Inferior parietal cortex (tissue), 1 donor: Measurements from ENCODE around the gene SULT1A2.
"Not testable (repeated sequence)": the region's sequence is repeated elsewhere in the genome, so short reads cannot be mapped to it uniquely, and the experiment has no call there.

Source experiments
- DNase-seq: peaks from one replicate; pipeline ENCODE4 v3.0.0-alpha.2; 2016; ENCODE audit errors: extremely low spot score

Gene SULT1A2

GRCh38 chr16:28596840-28597691 is at the start of gene SULT1A2:
Gene SULT1A2 (minus strand): TSS chr16:28597050. CDS start chr16:28595930, 1,120 bp downstream.
- DNase-seq = no peak

GRCh38 chr16:28639959-28640358 is 43.1 kb upstream of the SULT1A2 start:
- DNase-seq = not testable (repeated sequence)

GRCh38 chr16:28638359-28638758 is 41.5 kb upstream of the SULT1A2 start:
- not testable (repeated sequence) for DNase-seq

GRCh38 chr16:28637765-28638164 is 40.9 kb upstream of the SULT1A2 start, which contains the start of gene NPIPB8:
Gene NPIPB8 (plus strand): TSS chr16:28638065. CDS start chr16:28638361, 296 bp downstream.
- DNase-seq = not testable (repeated sequence)

GRCh38 chr16:28636093-28636823 is 39.4 kb upstream of the SULT1A2 start:
- not testable (repeated sequence) for DNase-seq

GRCh38 chr16:28630905-28631304 is 34.1 kb upstream of the SULT1A2 start:
- DNase-seq = not testable (repeated sequence)

GRCh38 chr16:28623172-28623711 is 26.4 kb upstream of the SULT1A2 start:
- peak; percentile 32 for DNase-seq

- DNase-seq = not testable (repeated sequence)
Observed at GRCh38 chr16:28622532-28623171, 25.8 kb upstream of the SULT1A2 start.

GRCh38 chr16:28621481-28622155 is 24.8 kb upstream of the SULT1A2 start:
- DNase-seq = no peak

GRCh38 chr16:28620316-28620715 is 23.5 kb upstream of the SULT1A2 start:
- not testable (repeated sequence) for DNase-seq

GRCh38 chr16:28617874-28618273 is 21.0 kb upstream of the SULT1A2 start:
- no peak for DNase-seq

- DNase-seq = no peak
Observed at GRCh38 chr16:28616636-28617035, 19.8 kb upstream of the SULT1A2 start.

- DNase-seq = not testable (repeated sequence)
Observed at GRCh38 chr16:28616224-28616577, 19.4 kb upstream of the SULT1A2 start.

- peak; percentile 26 for DNase-seq
Observed at GRCh38 chr16:28615486-28616223, 18.8 kb upstream of the SULT1A2 start.

GRCh38 chr16:28614561-28614960 is 17.7 kb upstream of the SULT1A2 start:
- not testable (repeated sequence) for DNase-seq

GRCh38 chr16:28613912-28614311 is 17.1 kb upstream of the SULT1A2 start:
- DNase-seq = not testable (repeated sequence)

GRCh38 chr16:28612359-28613280 is 15.8 kb upstream of the SULT1A2 start:
- DNase-seq = not testable (repeated sequence)

GRCh38 chr16:28610595-28611191 is 13.8 kb upstream of the SULT1A2 start:
- DNase-seq = no peak
